ENCODE measurements around the gene NPHS1.
"Not testable (repeated sequence)": the region's sequence is repeated elsewhere in the genome, so short reads cannot be mapped to it uniquely, and the experiment has no call there.

Gene NPHS1

GRCh38 chr19:35842666-35843272 is 9.5 kb downstream of the NPHS1 start:
- Histone ChIP-seq H3K4me3 (ENCODE audit: low read length) (no peak overlapping the region), H3K27ac (ENCODE audit: low read depth, low read length) (no peak overlapping the region), H3K79me2 (ENCODE audit: control insufficient read depth, low read length) (no peaks in the 10 kb centered on the region), H3K27me3 (ENCODE audit: control insufficient read depth, low read length) (peaks cover 9% of the 10 kb centered on the region), H3K9me3 (ENCODE audit: control insufficient read depth, insufficient read depth, low read length) (peaks cover 4% of the 10 kb centered on the region), H3F3A (ENCODE audit: control insufficient read depth, insufficient read depth) (no peaks in the 10 kb centered on the region), H3K4me2 (ENCODE audit: low read length) (no peak overlapping the region), H4K20me1 (ENCODE audit: control insufficient read depth, insufficient read depth, low read depth, low read length) (no peaks in the 10 kb centered on the region), H3K36me3 (ENCODE audit: control insufficient read depth, low read length) (no peaks in the 10 kb centered on the region), H3K9me2 (replicated peaks; ENCODE audit: control insufficient read depth, low read length) (no peaks in the 10 kb centered on the region), H3K4me1 (ENCODE audit: control insufficient read depth, low read length) (no peaks in the 10 kb centered on the region)
- no peak for TF ChIP-seq EZH2phosphoT487 (IDR thresholded peaks at IDR 0.05; ENCODE audit: borderline replicate concordance, low read length)
- TF ChIP-seq, protein P1, sequence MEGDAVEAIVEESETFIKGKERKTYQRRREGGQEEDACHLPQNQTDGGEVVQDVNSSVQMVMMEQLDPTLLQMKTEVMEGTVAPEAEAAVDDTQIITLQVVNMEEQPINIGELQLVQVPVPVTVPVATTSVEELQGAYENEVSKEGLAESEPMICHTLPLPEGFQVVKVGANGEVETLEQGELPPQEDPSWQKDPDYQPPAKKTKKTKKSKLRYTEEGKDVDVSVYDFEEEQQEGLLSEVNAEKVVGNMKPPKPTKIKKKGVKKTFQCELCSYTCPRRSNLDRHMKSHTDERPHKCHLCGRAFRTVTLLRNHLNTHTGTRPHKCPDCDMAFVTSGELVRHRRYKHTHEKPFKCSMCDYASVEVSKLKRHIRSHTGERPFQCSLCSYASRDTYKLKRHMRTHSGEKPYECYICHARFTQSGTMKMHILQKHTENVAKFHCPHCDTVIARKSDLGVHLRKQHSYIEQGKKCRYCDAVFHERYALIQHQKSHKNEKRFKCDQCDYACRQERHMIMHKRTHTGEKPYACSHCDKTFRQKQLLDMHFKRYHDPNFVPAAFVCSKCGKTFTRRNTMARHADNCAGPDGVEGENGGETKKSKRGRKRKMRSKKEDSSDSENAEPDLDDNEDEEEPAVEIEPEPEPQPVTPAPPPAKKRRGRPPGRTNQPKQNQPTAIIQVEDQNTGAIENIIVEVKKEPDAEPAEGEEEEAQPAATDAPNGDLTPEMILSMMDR (IDR thresholded peaks at IDR 0.05; ENCODE audit: low read depth, low read length, poor library complexity, severe bottlenecking): no peak

DNA sequence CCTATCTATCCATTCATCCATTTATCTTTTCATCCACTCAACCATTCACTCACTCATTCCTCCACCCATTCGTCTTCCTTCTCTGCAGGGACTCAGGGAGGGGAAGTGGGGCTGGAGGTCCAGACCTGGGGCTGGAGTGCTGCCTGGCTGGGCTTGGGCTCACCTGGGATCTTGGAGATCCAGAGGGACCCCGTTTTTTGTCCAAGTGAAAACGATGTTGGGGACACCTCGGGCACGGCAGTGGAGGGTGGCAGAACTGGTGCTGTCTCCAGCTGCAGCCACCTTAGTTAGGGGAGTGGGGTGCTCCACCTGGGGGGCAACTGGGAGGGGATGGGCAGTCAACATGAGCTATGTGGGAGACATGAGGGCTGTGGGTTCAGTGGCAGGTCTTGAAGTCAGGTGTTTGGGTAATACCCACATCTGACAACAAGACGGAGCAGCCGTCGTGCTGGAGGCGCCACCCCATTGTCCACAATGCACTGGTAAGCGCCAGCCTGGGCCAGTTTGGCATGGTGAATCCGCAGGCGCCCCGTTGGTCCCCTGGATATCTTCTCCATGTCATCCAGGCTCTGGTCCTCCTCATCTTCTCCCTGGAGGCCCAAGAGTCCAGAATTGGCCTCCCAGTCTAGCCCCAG is 10.2 kb downstream of the NPHS1 start:
- no peaks in the 10 kb centered on the region for H3K36me3 ChIP-seq (ENCODE audit: control insufficient read depth, low read length)
- H3K79me2 ChIP-seq (ENCODE audit: control insufficient read depth, low read length): no peaks in the 10 kb centered on the region
- no peak overlapping the region for H3K4me3 ChIP-seq (ENCODE audit: low read length)
- no peaks in the 10 kb centered on the region for H4K20me1 ChIP-seq (ENCODE audit: control insufficient read depth, insufficient read depth, low read depth, low read length)
- H3K9me3 ChIP-seq (ENCODE audit: control insufficient read depth, insufficient read depth, low read length): peaks cover 4% of the 10 kb centered on the region
- no peak overlapping the region for H3K27ac ChIP-seq (ENCODE audit: low read depth, low read length)
- no peaks in the 10 kb centered on the region for H3K4me1 ChIP-seq (ENCODE audit: control insufficient read depth, low read length)
- no peaks in the 10 kb centered on the region for H3K9me2 ChIP-seq (replicated peaks; ENCODE audit: control insufficient read depth, low read length)
- no peak for TF ChIP-seq EZH2phosphoT487 (IDR thresholded peaks at IDR 0.05; ENCODE audit: borderline replicate concordance, low read length)
- TF ChIP-seq, protein P1 (IDR thresholded peaks at IDR 0.05; ENCODE audit: low read depth, low read length, poor library complexity, severe bottlenecking): no peak
- no peaks in the 10 kb centered on the region for H3F3A ChIP-seq (ENCODE audit: control insufficient read depth, insufficient read depth)
- H3K4me2 ChIP-seq (ENCODE audit: low read length): no peak overlapping the region
- peaks cover 9% of the 10 kb centered on the region for H3K27me3 ChIP-seq (ENCODE audit: control insufficient read depth, low read length)

DNA sequence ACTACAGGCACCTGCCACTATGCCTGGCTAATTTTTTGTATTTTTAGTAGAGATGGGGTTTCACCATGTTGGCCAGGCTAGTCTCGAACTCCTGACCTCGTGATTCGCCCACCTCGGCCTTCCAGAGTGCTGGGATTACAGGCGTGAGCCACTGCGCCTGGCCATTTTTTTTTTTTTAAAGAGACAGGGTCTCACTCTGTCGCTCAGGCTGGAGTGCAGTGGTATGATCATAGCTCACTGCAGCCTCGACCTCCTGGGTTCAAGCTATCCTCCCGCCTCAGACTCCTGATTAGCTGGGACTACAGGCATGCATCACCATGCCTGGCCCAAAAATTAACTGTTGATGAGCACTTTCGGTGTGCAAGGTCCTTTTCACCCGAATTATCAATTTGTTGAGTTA is 16.2 kb downstream of the NPHS1 start:
- H3K4me2 ChIP-seq (ENCODE audit: low read length); H3K79me2 ChIP-seq (ENCODE audit: control insufficient read depth, low read length); H3K4me1 ChIP-seq (ENCODE audit: control insufficient read depth, low read length); H3K9me3 ChIP-seq (ENCODE audit: control insufficient read depth, insufficient read depth, low read length); H3F3A ChIP-seq (ENCODE audit: control insufficient read depth, insufficient read depth); H3K9me2 ChIP-seq (replicated peaks; ENCODE audit: control insufficient read depth, low read length); H3K4me3 ChIP-seq (ENCODE audit: low read length); H3K27me3 ChIP-seq (ENCODE audit: control insufficient read depth, low read length); H3K36me3 ChIP-seq (ENCODE audit: control insufficient read depth, low read length); H3K27ac ChIP-seq (ENCODE audit: low read depth, low read length); H4K20me1 ChIP-seq (ENCODE audit: control insufficient read depth, insufficient read depth, low read depth, low read length): not testable (repeated sequence)

GRCh38 chr19:35833972-35834371 is 18.3 kb downstream of the NPHS1 start:
- H3K27me3 ChIP-seq (ENCODE audit: control insufficient read depth, low read length): no peaks in the 10 kb centered on the region
- no peak overlapping the region for H3K4me3 ChIP-seq (ENCODE audit: low read length)
- TF ChIP-seq, protein P1 (IDR thresholded peaks at IDR 0.05; ENCODE audit: low read depth, low read length, poor library complexity, severe bottlenecking): no peak
- no peak for TF ChIP-seq EZH2phosphoT487 (IDR thresholded peaks at IDR 0.05; ENCODE audit: borderline replicate concordance, low read length)
- H3K27ac ChIP-seq (ENCODE audit: low read depth, low read length): no peak overlapping the region
- H3K4me1 ChIP-seq (ENCODE audit: control insufficient read depth, low read length): no peaks in the 10 kb centered on the region
- no peaks in the 10 kb centered on the region for H3K36me3 ChIP-seq (ENCODE audit: control insufficient read depth, low read length)
- H4K20me1 ChIP-seq (ENCODE audit: control insufficient read depth, insufficient read depth, low read depth, low read length): no peaks in the 10 kb centered on the region
- no peaks in the 10 kb centered on the region for H3F3A ChIP-seq (ENCODE audit: control insufficient read depth, insufficient read depth)
- no peaks in the 10 kb centered on the region for H3K9me2 ChIP-seq (replicated peaks; ENCODE audit: control insufficient read depth, low read length)
- no peaks in the 10 kb centered on the region for H3K79me2 ChIP-seq (ENCODE audit: control insufficient read depth, low read length)
- peaks cover under 1% of the 10 kb centered on the region for H3K9me3 ChIP-seq (ENCODE audit: control insufficient read depth, insufficient read depth, low read length)
- H3K4me2 ChIP-seq (ENCODE audit: low read length): no peak overlapping the region

Measured in DOHH2 (cell line).